A673 (cell line): Measurements from ENCODE around the gene IL36B. TPM values are rescaled to one million over a fixed set of nuclear protein-coding genes. Genes with fewer than 3 reads are reported as not detected.

ENCODE experiments used
- BruUV-seq: library from RNA; stranded (reverse); fragments of 400-500 nt; replicated peaks from 2 replicates; lab custom pipeline; 2021; lab: Mats Ljungman, UMichigan
- CTCF ChIA-PET: fragments of 300-600 bp; sonication (Branson Sonifier 250); formaldehyde crosslinking; loops from one replicate; lab custom pipeline; 2022; ENCODE audit warnings: antibody characterized with exemption; lab: Charles Lee
- POLR2A ChIA-PET: fragments of 300-600 bp; sonication (Branson Sonifier 250); formaldehyde crosslinking; loops from one replicate; lab custom pipeline; 2022; ENCODE audit warnings: antibody characterized with exemption; ENCODE audit not compliant: low non-redundant PET; lab: Charles Lee
- DNase-seq: peaks from one replicate; pipeline ENCODE4 v3.0.0-alpha.2; 2015; ENCODE audit warnings: low spot score
- H3K27ac ChIP-seq: fragments of 200-600 bp; sonication (generic); 2 replicates; pipeline ENCODE4 v1.5.1; 2016; ENCODE audit warnings: mixed run types, low read depth, mild to moderate bottlenecking, mixed read lengths, antibody characterized with exemption, low read length; ENCODE audit not compliant: poor library complexity, severe bottlenecking
- H3K27me3 ChIP-seq: fragments of 200-600 bp; sonication (generic); replicated peaks from 2 replicates; pipeline ENCODE4 v1.6.1; 2017; ENCODE audit warnings: mixed run types, low read depth, mild to moderate bottlenecking, mixed read lengths, antibody characterized with exemption, low read length; ENCODE audit not compliant: insufficient read depth, poor library complexity
- H3K36me3 ChIP-seq: fragments of 200-600 bp; sonication (generic); 2 replicates; pipeline ENCODE4 v1.6.1; 2016; ENCODE audit warnings: mixed run types, mild to moderate bottlenecking, mixed read lengths, antibody characterized with exemption, low read length; ENCODE audit not compliant: insufficient read depth, poor library complexity, severe bottlenecking
- H3K4me1 ChIP-seq: fragments of 200-600 bp; sonication (generic); 2 replicates; pipeline ENCODE4 v1.6.1; 2017; ENCODE audit warnings: mixed run types, mild to moderate bottlenecking, mixed read lengths, antibody characterized with exemption, low read length; ENCODE audit not compliant: insufficient read depth, poor library complexity, severe bottlenecking
- H3K4me3 ChIP-seq: fragments of 200-600 bp; sonication (generic); 2 replicates; pipeline ENCODE4 v1.5.1; 2016; ENCODE audit warnings: low read depth, mixed run types, mild to moderate bottlenecking, mixed read lengths, low read length; ENCODE audit not compliant: poor library complexity, severe bottlenecking
- H3K9me3 ChIP-seq: fragments of 200-600 bp; sonication (generic); 2 replicates; pipeline ENCODE4 v1.6.1; 2016; ENCODE audit warnings: mixed run types, low read depth, mild to moderate bottlenecking, mixed read lengths, antibody characterized with exemption, low read length; ENCODE audit not compliant: poor library complexity, severe bottlenecking
- CTCF ChIP-seq: fragments of 300-800, 200-600 bp; sonication (generic); conservative IDR thresholded peaks from 2 replicates; pipeline ENCODE4 v1.5.1; 2017; ENCODE audit warnings: low read depth, mild to moderate bottlenecking, antibody characterized with exemption, low read length, moderate library complexity, mixed read lengths
- EZH2 ChIP-seq: fragments of 200-600 bp; sonication (generic); IDR thresholded peaks from 2 replicates; pipeline ENCODE4 v1.6.1; 2017; ENCODE audit warnings: borderline replicate concordance, low read depth, mild to moderate bottlenecking, mixed read lengths, antibody characterized with exemption, low read length; ENCODE audit not compliant: poor library complexity, severe bottlenecking
- intact Hi-C: fragments of 100-400 bp; cut with micrococcal nuclease; formaldehyde crosslinking; loops from one replicate; pipeline ENCODE4 v1.10.0; 2022; ENCODE audit not compliant: unreplicated experiment
- total RNA-seq: library from RNA; stranded (reverse); gene quantifications from 2 replicates; pipeline ENCODE4 v1.2.3, GENCODE V29; 2021

The IL36B gene
- total RNA-seq, 1 experiment from 2014 or later, result not detected

DNA sequence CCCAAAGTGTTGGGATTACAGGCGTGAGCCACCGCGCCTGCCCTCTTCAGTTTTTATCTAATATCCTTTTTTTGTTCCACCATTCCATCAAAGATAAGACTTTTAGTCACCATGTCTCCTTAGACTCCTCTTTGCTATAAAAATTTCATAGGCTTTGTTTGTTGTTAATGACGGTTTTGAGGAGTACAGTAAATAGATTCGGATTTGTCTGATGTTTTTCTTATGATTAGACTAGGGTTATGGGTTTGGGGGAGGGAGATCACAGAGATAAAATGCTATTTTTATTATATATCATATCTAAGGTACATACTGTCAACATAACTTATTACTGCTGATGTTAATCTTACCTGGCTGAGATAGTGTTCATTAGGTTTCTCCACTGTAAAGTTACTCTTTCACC, 6.2 kb downstream of the IL36B start:
- ChIA-PET CTCF (no interaction called here), POLR2A (no interaction called here)
- no TSS peak for BruUV-seq
- TF ChIP-seq EZH2, result no peak
- TF ChIP-seq CTCF, result no peak
- Histone ChIP-seq H3K36me3 (no peaks in the 10 kb centered on the region), H3K4me1 (no peaks in the 10 kb centered on the region), H3K27me3 (peaks cover 10% of the 10 kb centered on the region), H3K4me3 (no peak overlapping the region), H3K27ac (no peak overlapping the region), H3K9me3 (no peaks in the 10 kb centered on the region)
- intact Hi-C loops, result no loop called here
- DNase-seq, result no peak

GRCh38 chr2:113041871-113042270, 10.8 kb downstream of the IL36B start:
- no peaks in the 10 kb centered on the region for H3K4me1 ChIP-seq
- H3K9me3 ChIP-seq, result no peaks in the 10 kb centered on the region
- no peak for DNase-seq
- ChIA-PET POLR2A (no interaction called here), CTCF (no interaction called here)
- no peak overlapping the region for H3K27ac ChIP-seq
- H3K27me3 ChIP-seq, result peaks cover 10% of the 10 kb centered on the region
- intact Hi-C loops, result no loop called here
- BruUV-seq, result no TSS peak
- H3K4me3 ChIP-seq, result no peak overlapping the region
- H3K36me3 ChIP-seq, result no peaks in the 10 kb centered on the region
- TF ChIP-seq EZH2 (no peak), CTCF (no peak)

DNA sequence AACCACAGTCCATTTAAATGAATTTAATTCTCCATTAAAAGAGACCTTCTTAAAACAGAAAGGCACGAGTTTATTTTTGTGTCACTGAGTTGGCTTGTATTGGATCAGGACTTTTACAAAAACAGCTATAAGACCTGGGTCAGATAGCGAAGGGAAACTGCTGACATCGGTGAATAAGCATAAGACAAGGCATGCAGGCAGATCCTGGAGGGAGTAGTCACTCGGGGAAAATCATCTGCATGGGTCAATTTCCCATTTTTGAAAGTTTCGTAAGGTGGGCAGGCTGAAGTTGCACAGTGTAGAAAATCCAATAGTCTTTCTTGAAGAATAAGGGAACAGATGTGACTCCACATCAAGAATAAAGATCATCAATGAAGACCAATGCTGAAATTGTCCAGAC, 12.9 kb downstream of the IL36B start:
- intact Hi-C loops, result no loop called here
- no TSS peak for BruUV-seq
- ChIA-PET POLR2A (no interaction called here), CTCF (no interaction called here)
- H3K4me3 ChIP-seq, result no peak overlapping the region
- TF ChIP-seq CTCF, result no peak
- TF ChIP-seq EZH2, result no peak
- no peaks in the 10 kb centered on the region for H3K36me3 ChIP-seq
- H3K9me3 ChIP-seq, result no peaks in the 10 kb centered on the region
- H3K4me1 ChIP-seq, result no peaks in the 10 kb centered on the region
- H3K27ac ChIP-seq, result no peak overlapping the region
- DNase-seq, result no peak
- peaks cover 12% of the 10 kb centered on the region for H3K27me3 ChIP-seq
